ENCODE measurements around the gene SPTSSB.
A peak's percentile ranks its signal among the peaks of the same experiment; 100 is the strongest.

SPTSSB gene

DNA sequence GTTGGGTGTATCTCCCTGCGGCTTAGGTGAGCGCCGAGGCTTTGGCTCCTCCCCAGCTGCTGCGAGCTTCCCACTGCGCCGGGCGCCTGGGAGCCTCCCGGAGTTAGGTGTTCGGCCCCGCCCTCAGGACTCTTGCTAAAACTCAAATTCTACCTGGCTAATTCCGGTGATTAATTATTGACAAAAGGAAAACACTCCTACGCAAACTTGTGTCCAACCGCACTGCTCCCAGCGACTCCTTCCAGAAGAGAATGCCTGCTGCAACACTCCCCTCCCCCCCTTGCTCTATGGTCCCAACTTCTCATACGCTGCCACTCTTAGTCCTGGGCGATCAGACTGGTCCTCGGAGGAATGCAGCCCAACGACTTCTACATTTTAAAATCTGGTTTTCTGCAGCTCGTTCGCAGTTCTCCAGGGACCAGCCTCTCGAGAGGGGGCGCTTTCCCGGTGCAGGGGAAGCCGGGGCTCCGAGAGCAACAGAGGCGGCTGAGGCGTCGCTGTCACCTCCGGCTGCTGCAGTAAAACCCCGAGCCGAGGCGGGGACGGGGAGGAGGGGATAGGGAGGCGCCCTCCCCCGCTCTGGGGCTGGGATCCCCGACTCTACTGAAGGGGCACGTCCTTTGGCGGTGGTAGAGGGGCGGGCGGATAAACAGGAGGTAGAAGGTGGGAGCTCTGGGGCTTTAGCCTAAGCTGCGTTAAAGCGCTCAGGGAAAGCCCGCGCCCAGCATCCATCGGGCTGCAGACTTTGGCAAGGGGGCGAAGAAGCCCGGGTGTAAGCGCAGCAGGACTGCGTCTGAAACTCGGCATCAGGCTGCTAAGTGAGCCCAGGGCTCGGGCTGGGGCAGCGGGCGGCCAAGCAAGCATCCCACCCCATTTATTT, at the start of gene SPTSSB:
SPTSSB (minus strand) TSS at position 77 of the 880 bp plus-strand sequence. CDS start 25,194 bp downstream, outside the sequence.
- Mint-ChIP-seq H3K4me3 (peak within 1 kb of the TSS; percentile 82), H3K27ac (peak within 1 kb of the TSS; percentile 57), H3K36me3 (ENCODE audit: low read depth) (no peaks in the 10 kb centered on the region), H3K4me1 (peaks cover 14% of the 10 kb centered on the region), H3K27me3 (ENCODE audit: low read depth, poor library complexity) (peaks cover 71% of the 10 kb centered on the region), H3K9me3 (no peaks in the 10 kb centered on the region)
- no peak for TF ChIP-seq CTCF (IDR thresholded peaks at IDR 0.05)
- DNase-seq = peak; percentile 71

DNA sequence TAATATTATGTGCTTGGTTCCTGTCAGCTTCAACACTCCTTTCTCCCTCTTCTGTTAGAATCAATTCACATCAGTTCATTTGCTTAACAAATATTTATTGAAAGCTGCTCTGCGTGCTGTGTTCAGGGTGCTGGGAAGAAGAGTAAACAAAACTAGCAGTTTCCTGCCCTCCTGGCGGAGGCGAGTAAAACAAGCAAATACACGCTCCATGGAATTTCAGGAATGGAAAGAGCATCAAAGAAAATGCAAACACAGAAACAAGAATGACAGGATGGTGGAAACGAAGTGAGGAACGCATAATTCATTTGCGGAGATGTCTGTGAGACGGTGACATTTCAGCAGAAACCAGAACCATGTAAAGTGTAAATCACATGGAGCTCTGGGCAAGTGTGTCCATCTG, 49.4 kb upstream of the SPTSSB start:
- Mint-ChIP-seq H3K27ac (no peak overlapping the region), H3K9me3 (peaks cover 10% of the 10 kb centered on the region), H3K27me3 (ENCODE audit: low read depth, poor library complexity) (no peaks in the 10 kb centered on the region), H3K36me3 (ENCODE audit: low read depth) (peaks cover 9% of the 10 kb centered on the region), H3K4me1 (peaks cover 21% of the 10 kb centered on the region), H3K4me3 (peak overlapping the region; percentile 26)
- TF ChIP-seq CTCF (IDR thresholded peaks at IDR 0.05) = peak; percentile 9
- DNase-seq = no peak

DNA sequence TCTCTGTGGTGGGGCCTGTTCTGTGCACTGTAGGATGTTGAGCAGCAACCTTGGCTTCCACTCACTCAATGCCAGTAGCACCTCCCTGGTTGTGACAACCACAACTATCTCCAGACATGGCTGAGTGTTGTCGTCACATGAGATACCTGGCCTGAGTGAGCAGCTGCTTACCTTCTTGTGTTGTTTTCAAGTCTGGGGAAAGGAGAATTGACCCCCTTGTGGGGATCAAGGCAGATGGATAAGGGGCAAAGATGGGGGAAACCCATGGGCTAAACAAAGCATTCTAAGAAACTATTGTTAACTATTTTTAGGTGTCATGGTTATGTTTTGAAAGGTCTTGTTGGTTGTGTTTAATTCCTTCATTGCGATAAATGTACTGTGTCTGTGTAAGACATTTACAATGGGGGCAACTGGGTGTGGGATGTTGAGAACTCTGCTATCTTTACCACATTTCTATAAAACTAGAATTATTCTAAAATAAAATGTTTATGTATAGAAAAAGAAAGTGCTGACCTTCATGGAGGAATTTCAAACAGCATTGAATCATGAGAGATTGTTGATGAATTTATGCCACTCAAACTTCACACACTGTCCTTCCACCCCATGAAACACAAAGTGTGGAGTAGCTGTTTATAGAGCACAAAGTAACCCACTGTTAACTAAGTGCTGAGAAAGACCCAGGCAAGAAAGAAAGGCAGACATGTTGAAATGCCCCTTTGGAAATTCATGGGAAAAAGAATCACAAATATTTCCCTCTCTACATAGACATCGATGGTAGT, 48.4 kb upstream of the SPTSSB start:
- Mint-ChIP-seq H3K27me3 (ENCODE audit: low read depth, poor library complexity) (no peaks in the 10 kb centered on the region), H3K4me3 (no peak overlapping the region), H3K36me3 (ENCODE audit: low read depth) (peaks cover 9% of the 10 kb centered on the region), H3K27ac (no peak overlapping the region), H3K4me1 (peaks cover 22% of the 10 kb centered on the region), H3K9me3 (peaks cover 10% of the 10 kb centered on the region)
- no peak for DNase-seq
- no peak for TF ChIP-seq CTCF (IDR thresholded peaks at IDR 0.05)

DNA sequence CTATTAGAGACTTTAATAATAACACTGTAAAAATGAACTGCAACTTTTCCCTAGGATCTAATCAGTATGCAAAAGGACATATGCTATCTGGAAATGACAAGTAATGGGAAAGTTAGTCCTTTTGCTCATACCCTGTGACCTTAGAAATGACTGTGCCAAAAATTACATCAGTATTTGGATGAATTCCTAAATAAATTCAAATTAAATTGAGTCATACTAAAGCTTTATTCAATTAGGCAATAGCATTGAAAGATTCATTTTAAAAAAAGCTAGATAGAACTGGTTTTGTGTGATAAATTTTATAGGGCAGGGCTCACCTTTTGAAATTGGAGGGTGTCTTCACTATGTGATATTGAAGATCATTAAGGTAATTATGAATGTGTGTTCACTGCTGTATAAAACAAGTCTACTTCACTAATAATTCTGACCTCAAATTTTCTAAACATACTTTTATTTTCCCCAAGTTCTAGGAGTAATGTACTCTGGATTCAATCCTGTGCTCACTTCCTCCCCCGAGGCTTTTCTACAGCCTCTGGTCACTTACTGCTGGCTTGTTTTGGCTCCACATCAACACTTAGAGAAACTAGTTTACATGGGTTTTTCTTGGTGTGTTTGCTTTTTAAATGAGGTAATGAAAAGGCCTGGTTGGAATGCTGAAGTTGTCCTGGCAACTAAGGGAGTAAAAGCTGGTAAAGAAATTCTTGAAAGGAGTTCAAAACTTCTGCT, 44.4 kb upstream of the SPTSSB start:
- H3K27ac Mint-ChIP-seq = peak overlapping the region; percentile 47
- peaks cover 10% of the 10 kb centered on the region for H3K9me3 Mint-ChIP-seq
- TF ChIP-seq CTCF (IDR thresholded peaks at IDR 0.05) = no peak
- DNase-seq = no peak
- H3K27me3 Mint-ChIP-seq (ENCODE audit: low read depth, poor library complexity) = peaks cover 2% of the 10 kb centered on the region
- no peak overlapping the region for H3K4me3 Mint-ChIP-seq
- H3K4me1 Mint-ChIP-seq = peaks cover 15% of the 10 kb centered on the region
- H3K36me3 Mint-ChIP-seq (ENCODE audit: low read depth) = peaks cover 9% of the 10 kb centered on the region

- no peak overlapping the region for H3K4me3 Mint-ChIP-seq
- H3K9me3 Mint-ChIP-seq = peaks cover 10% of the 10 kb centered on the region
- peaks cover 10% of the 10 kb centered on the region for H3K4me1 Mint-ChIP-seq
- no peak for DNase-seq
- no peak for TF ChIP-seq CTCF (IDR thresholded peaks at IDR 0.05)
- peak overlapping the region; percentile 47 for H3K27ac Mint-ChIP-seq
- H3K36me3 Mint-ChIP-seq (ENCODE audit: low read depth) = peaks cover 9% of the 10 kb centered on the region
- peaks cover 2% of the 10 kb centered on the region for H3K27me3 Mint-ChIP-seq (ENCODE audit: low read depth, poor library complexity)
Observed at GRCh38 chr3:161414907-161415306, 43.6 kb upstream of the SPTSSB start.

Data from nephron progenitor cell (in vitro differentiated cells).